Panc1 (cell line): ENCODE results near the gene URGCP. TPM values are rescaled to one million over a fixed set of nuclear protein-coding genes. Genes with fewer than 3 reads are reported as not detected.

Experiments used
- ATAC-seq: fragments of 200-7000 bp; cut with Tn5 transposase; 2 replicates; pipeline ENCODE4 v1.9.1; 2020; ENCODE audit warnings: mild to moderate bottlenecking, moderate library complexity
- BruUV-seq: library from RNA; stranded (reverse); fragments of 400-500 nt; replicated peaks from 2 replicates; lab custom pipeline; 2021; lab: Mats Ljungman, UMichigan
- CTCF ChIA-PET: fragments of 300-600 bp; sonication (Branson Sonifier 250); formaldehyde crosslinking; loops from one replicate; lab custom pipeline; 2022; ENCODE audit warnings: antibody characterized with exemption; lab: Charles Lee
- POLR2A ChIA-PET: fragments of 300-600 bp; sonication (Branson Sonifier 250); formaldehyde crosslinking; loops from one replicate; lab custom pipeline; 2022; ENCODE audit warnings: antibody characterized with exemption; lab: Charles Lee
- DNase-seq: peaks from one replicate; pipeline ENCODE4 v3.0.0-alpha.2; 2010; ENCODE audit warnings: low read depth, low spot score
- H3K27ac ChIP-seq: 2 replicates; pipeline ENCODE4 v1.5.1; 2011; ENCODE audit warnings: mild to moderate bottlenecking, low read length, inconsistent platforms
- H3K27me3 ChIP-seq: fragments of 200-500 bp; sonication (Bioruptor generic); 2 replicates; pipeline ENCODE4 v1.6.0; 2014; ENCODE audit warnings: low read length, inconsistent platforms; ENCODE audit not compliant: control insufficient read depth, insufficient read depth
- H3K36me3 ChIP-seq: fragments of 200-500 bp; sonication (Bioruptor generic); 2 replicates; pipeline ENCODE4 v1.5.1; 2014; ENCODE audit warnings: inconsistent platforms, mild to moderate bottlenecking, low read length, moderate library complexity; ENCODE audit not compliant: control insufficient read depth, insufficient read depth
- H3K4me1 ChIP-seq: 2 replicates; pipeline ENCODE4 v1.5.1; 2011; ENCODE audit warnings: inconsistent platforms, mild to moderate bottlenecking, low read length, moderate library complexity; ENCODE audit not compliant: control insufficient read depth, insufficient read depth
- H3K4me3 ChIP-seq, 2 experiments: 2 replicates each; pipeline ENCODE4 v1.5.1; 2011 to 2012; ENCODE audit warnings: low read depth in 2 of 2, low read length in 2 of 2, mild to moderate bottlenecking in 2 of 2, inconsistent platforms in 1 of 2, moderate library complexity in 1 of 2
- H3K9me3 ChIP-seq: fragments of 200-500 bp; sonication (Bioruptor generic); 2 replicates; pipeline ENCODE4 v1.5.1; 2014; ENCODE audit warnings: low read depth, mild to moderate bottlenecking, inconsistent platforms, low read length, moderate library complexity; ENCODE audit not compliant: control insufficient read depth, insufficient read depth
- POLR2AphosphoS5 ChIP-seq: IDR thresholded peaks from 2 replicates; pipeline ENCODE4 v1.6.1; 2012; ENCODE audit warnings: mild to moderate bottlenecking, low read depth, low read length, moderate library complexity
- SIN3A ChIP-seq: IDR thresholded peaks from 2 replicates; pipeline ENCODE4 v1.6.1; 2012; ENCODE audit warnings: low read depth, mild to moderate bottlenecking, low read length, moderate library complexity, borderline replicate concordance; ENCODE audit not compliant: insufficient read depth
- TCF7L2 ChIP-seq: IDR thresholded peaks from 2 replicates; pipeline ENCODE4 v1.6.1; 2011; ENCODE audit warnings: mild to moderate bottlenecking, low read depth, low read length, inconsistent platforms
- in situ Hi-C: cut with HindIII; loops from 2 replicates; pipeline ENCODE4 v1.10.0; 2016; ENCODE audit warnings: low sequenced_read_pairs, low pct_unique_long_range_greater_than_20kb
- intact Hi-C: fragments of 100-400 bp; cut with micrococcal nuclease; formaldehyde crosslinking; loops from one replicate; pipeline ENCODE4 v1.10.0; 2022; ENCODE audit not compliant: unreplicated experiment
- total RNA-seq: library from RNA; stranded (reverse); gene quantifications from one replicate; pipeline ENCODE4 v1.2.1, GENCODE V29; 2021; ENCODE audit not compliant: unreplicated experiment
- TF ChIP-seq, protein P1 (sequence below): fragments of 450-650 bp; IDR thresholded peaks from 2 replicates; pipeline ENCODE4 v1.5.1; 2017; ENCODE audit warnings: mild to moderate bottlenecking
- TF ChIP-seq, protein P2 (sequence below), 2 experiments: IDR thresholded peaks; 2 replicates each; pipeline ENCODE4 v1.6.1; 2011 to 2012; ENCODE audit warnings: low read depth in 2 of 2, control low read depth in 1 of 2, low read length in 1 of 2, mild to moderate bottlenecking in 1 of 2, moderate library complexity in 1 of 2; ENCODE audit not compliant: insufficient read depth in 1 of 2

The URGCP gene
- total RNA-seq, 1 experiment from 2014 or later, result 34.3 TPM

DNA sequence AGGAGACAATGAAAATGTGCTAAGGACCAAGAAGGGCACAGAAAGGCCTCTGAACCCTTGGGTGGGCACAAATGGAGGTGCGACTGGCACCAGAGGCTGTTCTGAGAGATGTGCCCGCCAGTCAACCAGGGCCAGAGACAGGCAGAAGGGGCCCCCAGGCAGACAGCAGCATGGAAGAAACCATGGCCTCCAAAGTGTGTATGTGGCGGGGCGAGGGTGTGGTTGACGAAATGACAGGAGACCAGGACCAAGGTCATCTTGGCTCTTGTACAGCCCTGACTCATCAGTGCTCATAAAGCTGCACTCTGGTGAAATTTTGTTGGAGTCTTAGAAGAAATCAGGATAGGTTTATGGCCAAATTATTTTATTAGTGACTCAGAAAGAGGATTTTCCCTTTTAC is 33.1 kb downstream of the URGCP start:
- peaks cover 7% of the 10 kb centered on the region for H3K4me1 ChIP-seq
- no peak for DNase-seq
- BruUV-seq, result no TSS peak
- ATAC-seq, result no peak
- no peak overlapping the region for H3K27ac ChIP-seq
- intact Hi-C loops (no loop called here), in situ Hi-C loops (no loop called here)
- ChIA-PET POLR2A (no interaction called here), CTCF (no interaction called here)
- H3K9me3 ChIP-seq, result peaks cover 3% of the 10 kb centered on the region; the same call in 1 of the 2 replicates
- H3K27me3 ChIP-seq, result no peaks in the 10 kb centered on the region
- no peak overlapping the region for H3K4me3 ChIP-seq
- no peaks in the 10 kb centered on the region; the same call in 1 of the 2 replicates for H3K36me3 ChIP-seq
- TF ChIP-seq, protein P1, sequence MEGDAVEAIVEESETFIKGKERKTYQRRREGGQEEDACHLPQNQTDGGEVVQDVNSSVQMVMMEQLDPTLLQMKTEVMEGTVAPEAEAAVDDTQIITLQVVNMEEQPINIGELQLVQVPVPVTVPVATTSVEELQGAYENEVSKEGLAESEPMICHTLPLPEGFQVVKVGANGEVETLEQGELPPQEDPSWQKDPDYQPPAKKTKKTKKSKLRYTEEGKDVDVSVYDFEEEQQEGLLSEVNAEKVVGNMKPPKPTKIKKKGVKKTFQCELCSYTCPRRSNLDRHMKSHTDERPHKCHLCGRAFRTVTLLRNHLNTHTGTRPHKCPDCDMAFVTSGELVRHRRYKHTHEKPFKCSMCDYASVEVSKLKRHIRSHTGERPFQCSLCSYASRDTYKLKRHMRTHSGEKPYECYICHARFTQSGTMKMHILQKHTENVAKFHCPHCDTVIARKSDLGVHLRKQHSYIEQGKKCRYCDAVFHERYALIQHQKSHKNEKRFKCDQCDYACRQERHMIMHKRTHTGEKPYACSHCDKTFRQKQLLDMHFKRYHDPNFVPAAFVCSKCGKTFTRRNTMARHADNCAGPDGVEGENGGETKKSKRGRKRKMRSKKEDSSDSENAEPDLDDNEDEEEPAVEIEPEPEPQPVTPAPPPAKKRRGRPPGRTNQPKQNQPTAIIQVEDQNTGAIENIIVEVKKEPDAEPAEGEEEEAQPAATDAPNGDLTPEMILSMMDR, result no peak
- no peak for TF ChIP-seq SIN3A
- TF ChIP-seq TCF7L2, result no peak
- TF ChIP-seq, protein P2, sequence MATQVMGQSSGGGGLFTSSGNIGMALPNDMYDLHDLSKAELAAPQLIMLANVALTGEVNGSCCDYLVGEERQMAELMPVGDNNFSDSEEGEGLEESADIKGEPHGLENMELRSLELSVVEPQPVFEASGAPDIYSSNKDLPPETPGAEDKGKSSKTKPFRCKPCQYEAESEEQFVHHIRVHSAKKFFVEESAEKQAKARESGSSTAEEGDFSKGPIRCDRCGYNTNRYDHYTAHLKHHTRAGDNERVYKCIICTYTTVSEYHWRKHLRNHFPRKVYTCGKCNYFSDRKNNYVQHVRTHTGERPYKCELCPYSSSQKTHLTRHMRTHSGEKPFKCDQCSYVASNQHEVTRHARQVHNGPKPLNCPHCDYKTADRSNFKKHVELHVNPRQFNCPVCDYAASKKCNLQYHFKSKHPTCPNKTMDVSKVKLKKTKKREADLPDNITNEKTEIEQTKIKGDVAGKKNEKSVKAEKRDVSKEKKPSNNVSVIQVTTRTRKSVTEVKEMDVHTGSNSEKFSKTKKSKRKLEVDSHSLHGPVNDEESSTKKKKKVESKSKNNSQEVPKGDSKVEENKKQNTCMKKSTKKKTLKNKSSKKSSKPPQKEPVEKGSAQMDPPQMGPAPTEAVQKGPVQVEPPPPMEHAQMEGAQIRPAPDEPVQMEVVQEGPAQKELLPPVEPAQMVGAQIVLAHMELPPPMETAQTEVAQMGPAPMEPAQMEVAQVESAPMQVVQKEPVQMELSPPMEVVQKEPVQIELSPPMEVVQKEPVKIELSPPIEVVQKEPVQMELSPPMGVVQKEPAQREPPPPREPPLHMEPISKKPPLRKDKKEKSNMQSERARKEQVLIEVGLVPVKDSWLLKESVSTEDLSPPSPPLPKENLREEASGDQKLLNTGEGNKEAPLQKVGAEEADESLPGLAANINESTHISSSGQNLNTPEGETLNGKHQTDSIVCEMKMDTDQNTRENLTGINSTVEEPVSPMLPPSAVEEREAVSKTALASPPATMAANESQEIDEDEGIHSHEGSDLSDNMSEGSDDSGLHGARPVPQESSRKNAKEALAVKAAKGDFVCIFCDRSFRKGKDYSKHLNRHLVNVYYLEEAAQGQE (IDR thresholded peaks at IDR 0.05; ENCODE audit: insufficient read depth in 1 of 2, low read depth in 2 of 2, low read length in 1 of 2), result no peak
- no peak for TF ChIP-seq POLR2AphosphoS5

GRCh38 chr7:43872406-43873110 is 33.8 kb downstream of the URGCP start:
- ChIA-PET POLR2A (no interaction called here), CTCF (interaction anchor here (0.6 kb wide), 1 partner anchor 12 kb away, joined by 4 read pairs; no protein-coding TSS in a partner anchor)
- BruUV-seq, result no TSS peak
- in situ Hi-C loops (no loop called here), intact Hi-C loops (no loop called here)
- no peak for DNase-seq
- Histone ChIP-seq H3K4me3 (no peak overlapping the region), H3K27ac (no peak overlapping the region), H3K9me3 (peaks cover 3% of the 10 kb centered on the region; the same call in 1 of the 2 replicates), H3K4me1 (peaks cover 9% of the 10 kb centered on the region), H3K27me3 (no peaks in the 10 kb centered on the region), H3K36me3 (no peaks in the 10 kb centered on the region; the same call in 1 of the 2 replicates)
- no peak for ATAC-seq
- TF ChIP-seq SIN3A, result no peak
- TF ChIP-seq TCF7L2, result no peak
- TF ChIP-seq POLR2AphosphoS5, result no peak
- TF ChIP-seq, protein P2 (IDR thresholded peaks at IDR 0.05; ENCODE audit: insufficient read depth in 1 of 2, low read depth in 2 of 2, low read length in 1 of 2), result no peak
- TF ChIP-seq, protein P1, result no peak
